Measurements from ENCODE around the gene SAP25. TPM values are rescaled to one million over a fixed set of nuclear protein-coding genes. Genes with fewer than 3 reads are reported as not detected.

Gene SAP25
- total RNA-seq, 1 donor from 2014 or later, result not detected

- Histone ChIP-seq H3F3A (ENCODE audit: low read depth) (peaks cover 25% of the 10 kb centered on the region), H3K79me2 (ENCODE audit: low read depth) (no peaks in the 10 kb centered on the region), H3K4me1 (peaks cover 28% of the 10 kb centered on the region), H3K9me3 (ENCODE audit: low read depth) (no peaks in the 10 kb centered on the region), H3K27me3 (peaks cover 16% of the 10 kb centered on the region), H3K4me3 (no peak overlapping the region), H2AFZ (replicated peaks) (no peak overlapping the region), H3K27ac (no peak overlapping the region), H3K36me3 (no peaks in the 10 kb centered on the region), H3K4me2 (no peak overlapping the region), H3K9ac (no peak overlapping the region), H4K20me1 (ENCODE audit: low read depth) (no peaks in the 10 kb centered on the region)
- H3K9me3 Mint-ChIP-seq, result no peaks in the 10 kb centered on the region
- H3K36me3 Mint-ChIP-seq, result no peaks in the 10 kb centered on the region
- no peak for TF ChIP-seq EZH2phosphoT487 (IDR thresholded peaks at IDR 0.05)
- peak; percentile 1 for TF ChIP-seq CTCF (IDR thresholded peaks at IDR 0.05)
- peaks cover 4% of the 10 kb centered on the region for H3K27me3 Mint-ChIP-seq (ENCODE audit: insufficient read depth, low read depth)
- peaks cover 35% of the 10 kb centered on the region for H3K4me1 Mint-ChIP-seq
- no peak for DNase-seq (ENCODE audit: low spot score)
- no peak overlapping the region for H3K4me3 Mint-ChIP-seq
- H3K27ac Mint-ChIP-seq, result no peak overlapping the region
Observed at GRCh38 chr7:100600730-100601038, 27.0 kb upstream of the SAP25 start.

- Histone ChIP-seq H3F3A (ENCODE audit: low read depth) (peaks cover 19% of the 10 kb centered on the region), H3K27me3 (peaks cover 10% of the 10 kb centered on the region), H3K9ac (no peak overlapping the region), H3K4me3 (no peak overlapping the region), H3K36me3 (no peaks in the 10 kb centered on the region), H3K79me2 (ENCODE audit: low read depth) (no peaks in the 10 kb centered on the region), H3K27ac (no peak overlapping the region), H4K20me1 (ENCODE audit: low read depth) (no peaks in the 10 kb centered on the region), H3K4me2 (no peak overlapping the region), H2AFZ (replicated peaks) (no peak overlapping the region), H3K4me1 (peaks cover 24% of the 10 kb centered on the region), H3K9me3 (ENCODE audit: low read depth) (no peaks in the 10 kb centered on the region)
- Mint-ChIP-seq H3K36me3 (no peaks in the 10 kb centered on the region), H3K27me3 (ENCODE audit: insufficient read depth, low read depth) (peaks cover 4% of the 10 kb centered on the region), H3K4me1 (peaks cover 31% of the 10 kb centered on the region), H3K27ac (no peak overlapping the region), H3K4me3 (no peak overlapping the region), H3K9me3 (no peaks in the 10 kb centered on the region)
- peak; percentile 24 for TF ChIP-seq CTCF (IDR thresholded peaks at IDR 0.05)
- TF ChIP-seq EZH2phosphoT487 (IDR thresholded peaks at IDR 0.05), result no peak
- DNase-seq (ENCODE audit: low spot score), result peak; percentile 11
Observed at GRCh38 chr7:100599911-100600729, 26.4 kb upstream of the SAP25 start.

GRCh38 chr7:100598425-100598824 is 24.7 kb upstream of the SAP25 start:
- Mint-ChIP-seq H3K27ac (peak overlapping the region; percentile 20), H3K9me3 (no peaks in the 10 kb centered on the region), H3K27me3 (ENCODE audit: insufficient read depth, low read depth) (peaks cover 5% of the 10 kb centered on the region), H3K4me3 (no peak overlapping the region), H3K4me1 (peaks cover 24% of the 10 kb centered on the region), H3K36me3 (no peaks in the 10 kb centered on the region)
- Histone ChIP-seq H3K4me3 (no peak overlapping the region), H3F3A (ENCODE audit: low read depth) (peaks cover 4% of the 10 kb centered on the region), H3K4me1 (peaks cover 20% of the 10 kb centered on the region), H4K20me1 (ENCODE audit: low read depth) (no peaks in the 10 kb centered on the region), H2AFZ (replicated peaks) (no peak overlapping the region), H3K36me3 (no peaks in the 10 kb centered on the region), H3K4me2 (no peak overlapping the region), H3K9me3 (ENCODE audit: low read depth) (no peaks in the 10 kb centered on the region), H3K9ac (no peak overlapping the region), H3K27ac (no peak overlapping the region), H3K79me2 (ENCODE audit: low read depth) (no peaks in the 10 kb centered on the region), H3K27me3 (no peaks in the 10 kb centered on the region)
- DNase-seq (ENCODE audit: low spot score), result no peak
- TF ChIP-seq CTCF (IDR thresholded peaks at IDR 0.05) (no peak), EZH2phosphoT487 (IDR thresholded peaks at IDR 0.05) (no peak), EZH2 (IDR thresholded peaks at IDR 0.05) (no peak)

All from neural progenitor cell (in vitro differentiated cells).